NCI-H2081 (cell line): Measurements from ENCODE around the gene HOXD1.

Experiments
- DNase-seq, 2 experiments: peaks; one replicate each; lab custom pipeline; 2025; lab: John Stamatoyannopoulos, UW

Gene HOXD1

GRCh38 chr2:176152350-176153181 lies 35.9 kb upstream of the HOXD1 start:
- peak in 1 of 2 experiments; percentile 65 for DNase-seq

GRCh38 chr2:176154576-176155252 lies 33.8 kb upstream of the HOXD1 start:
- no peak for DNase-seq

DNA sequence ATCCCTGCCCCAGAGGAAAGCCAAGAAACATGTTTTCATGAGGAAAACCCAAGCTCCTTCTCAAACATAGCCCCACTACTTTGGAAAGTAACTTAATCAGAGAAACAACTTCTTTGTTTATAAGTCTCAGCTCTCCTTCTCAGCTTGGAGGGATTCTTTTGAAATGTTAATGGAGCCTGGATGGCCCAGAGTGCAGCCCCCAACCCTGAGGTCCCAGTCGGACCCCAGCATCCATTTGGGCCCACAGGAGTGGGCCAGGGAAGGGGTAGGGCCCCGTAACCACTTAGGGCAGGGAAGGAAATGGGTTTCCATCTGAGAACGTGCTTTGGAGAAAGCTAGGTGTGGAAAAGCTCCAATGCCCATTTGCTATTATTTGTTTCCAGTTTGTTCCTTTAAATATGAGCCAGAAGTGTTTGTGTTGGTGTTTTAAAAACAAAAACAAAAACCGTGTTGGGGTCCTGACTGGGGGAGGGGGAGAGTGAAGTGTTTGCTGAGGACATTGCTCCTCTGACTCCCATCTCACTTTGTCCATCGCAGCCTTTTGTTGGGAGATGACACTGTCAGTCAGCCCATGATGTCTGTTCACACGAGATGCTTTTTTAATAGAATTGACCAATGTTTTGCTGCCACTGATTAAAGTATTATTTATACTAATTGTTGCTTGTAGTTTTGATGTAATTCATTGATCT lies 33.0 kb upstream of the HOXD1 start:
- peak in 1 of 2 experiments; percentile 21 for DNase-seq

- DNase-seq: peak in 1 of 2 experiments; percentile 33
Observed at GRCh38 chr2:176156301-176156806, 32.1 kb upstream of the HOXD1 start.

- peak in 1 of 2 experiments; percentile 42 for DNase-seq
Observed at GRCh38 chr2:176156807-176157498, 31.5 kb upstream of the HOXD1 start, which contains the start of gene HOXD3. HOXD3 (plus strand) TSS chr2:176157307; CDS start chr2:176169115, 11,808 bp downstream.

DNA sequence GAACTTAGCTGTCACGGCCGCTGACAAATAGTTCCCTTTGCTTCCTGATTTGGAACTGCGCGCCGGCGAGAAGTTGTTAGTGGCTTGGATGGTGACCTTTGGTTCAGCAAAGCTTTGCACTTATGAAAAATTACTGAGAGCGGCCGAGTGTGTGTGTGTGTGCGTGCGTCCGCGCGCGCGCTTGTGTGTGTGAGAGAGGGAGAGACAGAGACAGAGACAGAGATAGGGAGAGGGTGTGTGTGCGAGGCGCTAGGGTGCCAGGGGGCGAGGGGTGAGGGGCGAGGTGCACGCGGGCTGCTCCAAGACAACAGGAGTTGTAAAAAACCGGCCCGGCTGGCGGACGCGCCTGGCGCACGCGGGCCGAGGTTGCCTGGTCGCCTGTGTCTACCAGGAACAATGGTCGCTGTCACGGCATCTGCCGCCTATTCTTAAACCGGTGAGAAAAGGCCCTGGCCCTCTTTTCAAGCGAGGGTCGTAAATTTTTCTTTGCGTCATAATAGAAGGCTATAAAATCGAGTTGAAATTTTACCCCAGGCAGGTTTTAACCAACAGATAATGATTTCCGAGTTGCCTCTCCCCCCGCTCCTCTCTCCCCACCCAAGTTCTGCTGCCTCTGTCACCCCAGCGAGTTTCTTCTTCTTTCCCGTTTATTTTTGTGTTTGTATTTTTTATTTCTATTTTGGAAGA lies 30.8 kb upstream of the HOXD1 start:
- peak; percentile 82 to 88 for DNase-seq

DNA sequence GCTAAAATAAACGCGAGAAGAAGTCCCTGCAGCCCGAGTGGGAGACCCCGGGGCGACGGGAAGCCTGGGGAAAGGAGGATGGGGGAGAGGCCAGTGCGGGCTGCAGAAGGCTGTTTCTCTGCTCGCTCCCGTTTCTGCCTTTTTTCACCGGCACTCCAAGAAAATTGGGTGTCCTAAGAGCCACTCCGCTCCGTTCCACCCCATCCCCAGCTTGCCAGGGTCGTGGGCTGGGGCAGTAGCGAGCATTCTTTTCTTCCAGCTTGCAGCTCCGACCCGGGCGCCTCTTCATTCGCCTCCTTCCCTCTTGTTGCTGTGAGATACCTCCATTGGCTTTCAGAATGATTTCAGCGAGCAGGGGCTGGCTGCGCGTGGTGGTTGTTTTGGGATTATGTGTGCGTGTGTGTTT lies 30.3 kb upstream of the HOXD1 start:
- peak; percentile 74 to 77 for DNase-seq

DNA sequence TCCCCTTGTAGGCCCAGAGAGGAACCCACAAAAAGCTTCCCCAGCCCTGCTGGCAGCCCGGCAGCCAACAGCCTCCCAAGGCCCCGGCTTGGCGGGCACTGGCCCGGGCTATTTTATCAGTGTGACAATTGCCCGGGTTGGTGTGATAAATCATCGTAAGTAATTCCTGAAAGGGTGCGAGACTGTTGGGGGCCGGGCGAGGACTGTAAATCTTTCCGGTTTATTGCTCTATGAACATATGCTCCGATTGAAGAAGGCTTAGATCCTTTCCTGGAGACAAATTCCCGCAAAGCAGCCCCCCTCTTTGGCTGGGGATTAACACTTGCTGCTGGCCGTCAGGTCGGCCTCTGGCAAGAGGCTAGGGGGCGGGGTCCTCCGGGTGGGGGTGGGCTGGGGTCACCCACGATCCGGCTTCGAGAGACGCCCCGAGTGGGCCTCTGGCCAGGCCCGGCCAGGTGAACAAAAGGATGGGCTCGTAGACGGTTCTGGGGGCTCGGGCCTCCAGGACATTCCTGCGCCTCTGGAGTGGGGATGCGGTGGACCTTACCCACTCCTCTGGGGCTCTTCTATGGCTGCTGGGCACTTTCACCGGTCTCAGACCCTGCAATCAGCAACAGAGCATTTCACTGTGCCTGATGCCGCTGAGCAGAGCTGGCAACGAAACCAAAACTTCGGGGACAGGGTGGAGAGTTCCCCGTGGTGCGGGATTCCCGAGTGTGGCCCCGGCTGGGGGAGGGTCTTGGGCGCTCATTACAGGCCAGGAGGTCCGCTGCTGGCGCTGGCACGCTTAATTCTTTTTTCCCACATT lies 29.4 kb upstream of the HOXD1 start:
- peak; percentile 38 to 67 for DNase-seq

DNA sequence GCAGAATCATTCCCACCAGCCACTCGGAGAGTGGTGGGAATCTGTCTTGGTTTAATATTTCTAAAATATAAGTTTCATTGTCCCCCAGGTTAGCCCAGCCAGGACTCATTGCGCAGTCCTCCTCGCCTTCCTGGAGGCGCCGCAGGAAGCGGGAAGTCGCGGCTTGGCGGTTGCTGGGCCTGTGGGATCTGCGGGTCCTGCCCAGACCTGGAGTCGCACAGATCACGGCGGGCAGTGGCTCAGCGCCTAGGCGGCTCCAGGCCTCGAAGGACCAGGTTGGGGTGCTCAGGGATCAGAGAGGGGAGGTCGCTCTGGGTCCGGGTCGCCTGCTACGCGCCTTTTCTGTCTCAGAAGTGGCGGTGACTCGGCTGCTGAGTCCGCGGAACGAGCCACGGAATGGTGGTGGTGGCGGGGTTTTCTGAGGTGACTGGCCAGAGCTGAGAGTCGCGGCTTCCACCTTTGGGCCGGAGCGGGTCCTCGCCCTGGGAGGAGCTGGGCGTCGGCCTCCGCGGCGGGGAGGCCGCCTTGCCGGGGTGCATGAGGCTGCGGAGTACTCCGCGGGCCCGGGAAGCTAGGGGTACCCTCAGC lies 28.7 kb upstream of the HOXD1 start:
- DNase-seq: no peak

DNA sequence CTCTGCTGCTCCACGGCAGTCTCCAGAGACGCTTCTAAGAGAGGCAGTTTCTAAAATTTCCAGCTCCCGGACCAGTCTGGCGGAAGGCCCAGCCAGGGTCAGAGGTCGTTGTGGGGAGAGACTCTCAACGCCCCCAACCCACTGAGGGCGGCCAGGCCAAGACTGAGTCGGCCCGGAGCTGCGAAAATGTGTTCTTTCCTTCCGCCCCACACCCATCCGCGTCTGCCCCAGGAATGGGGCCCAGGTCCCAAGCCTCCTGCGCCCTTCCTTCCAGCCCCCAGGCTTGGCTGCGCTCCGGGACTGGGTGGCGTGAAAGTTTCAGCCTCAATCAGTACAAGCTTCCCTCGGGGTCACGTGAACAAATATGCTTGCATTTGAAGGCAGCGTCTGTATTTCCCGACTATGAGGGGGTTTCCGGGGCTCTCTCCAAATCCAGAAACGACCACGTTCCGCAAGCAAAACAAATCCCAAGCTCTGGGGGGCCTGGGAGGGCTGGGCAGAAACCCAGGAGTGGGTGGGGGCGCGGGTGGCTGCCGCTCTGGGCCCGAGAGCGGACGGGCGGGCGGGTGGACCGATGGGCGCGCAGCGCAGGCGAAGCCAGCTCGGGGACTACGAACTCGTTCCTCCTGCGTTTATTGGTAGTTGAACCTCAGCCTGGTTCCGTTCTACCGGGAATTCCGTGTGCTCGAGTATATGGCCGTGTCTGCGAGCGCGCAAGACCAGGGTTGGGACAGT lies 28.1 kb upstream of the HOXD1 start:
- no peak for DNase-seq

GRCh38 chr2:176160986-176161824 lies 27.3 kb upstream of the HOXD1 start:
- DNase-seq: no peak

GRCh38 chr2:176161825-176162626 lies 26.4 kb upstream of the HOXD1 start:
- DNase-seq: no peak

DNA sequence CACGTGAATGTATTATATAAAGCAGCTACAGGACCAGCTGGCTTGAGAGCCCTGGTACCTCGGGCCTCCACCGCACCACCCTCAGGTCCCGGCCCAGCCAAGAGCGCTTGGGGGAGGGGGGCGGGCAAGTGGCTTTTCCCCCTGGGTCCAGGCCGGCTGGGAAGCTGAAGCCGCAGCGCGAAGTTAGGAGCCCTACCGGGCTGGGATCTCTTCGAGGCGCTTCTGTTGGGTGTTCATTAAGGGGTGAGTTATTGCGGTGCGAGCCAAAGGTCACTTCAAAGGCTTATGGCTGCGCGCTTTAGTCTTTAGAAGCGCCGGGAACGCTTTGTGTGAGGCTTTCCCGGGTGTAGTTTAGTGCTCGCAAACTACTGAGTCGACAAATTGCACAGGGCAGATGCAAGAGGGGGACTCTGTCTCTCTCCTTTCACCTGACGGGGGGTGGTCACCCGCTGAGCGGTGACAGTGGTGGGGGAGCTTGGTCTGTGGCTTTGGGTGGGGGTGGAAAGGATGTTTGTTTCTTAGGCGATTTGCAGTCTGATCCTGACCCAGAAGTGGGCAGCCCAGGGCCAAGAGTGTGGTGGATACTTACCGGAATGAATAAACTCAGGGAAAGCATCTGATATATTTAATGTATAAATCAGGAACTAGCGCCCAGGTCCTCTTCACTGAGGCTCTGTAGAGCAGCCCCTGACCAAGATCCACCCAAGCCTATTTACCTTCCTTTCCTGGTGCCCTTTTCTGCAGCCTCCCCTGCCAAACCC lies 25.4 kb upstream of the HOXD1 start:
- DNase-seq: no peak

DNA sequence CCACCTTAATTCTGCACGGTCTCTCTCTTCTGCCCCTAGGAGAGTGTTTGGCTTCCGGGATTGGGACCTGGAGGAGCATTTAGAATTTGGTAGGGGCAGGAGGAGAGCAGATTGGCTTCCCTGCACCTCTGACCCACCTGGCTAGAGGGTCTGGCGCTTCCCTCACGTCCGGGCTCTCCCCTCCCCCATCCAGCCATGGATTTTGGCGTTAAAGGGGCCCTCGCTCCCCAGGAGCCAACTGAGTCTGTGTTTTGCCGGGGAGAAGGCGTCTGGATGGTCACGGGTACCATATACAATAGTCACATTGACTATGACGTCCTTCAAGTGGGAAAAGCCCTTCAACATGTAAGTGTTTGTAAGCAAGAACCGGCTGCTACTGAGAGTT lies 24.8 kb upstream of the HOXD1 start:
- DNase-seq: no peak

GRCh38 chr2:176164201-176164600 lies 24.3 kb upstream of the HOXD1 start:
- DNase-seq: no peak

DNA sequence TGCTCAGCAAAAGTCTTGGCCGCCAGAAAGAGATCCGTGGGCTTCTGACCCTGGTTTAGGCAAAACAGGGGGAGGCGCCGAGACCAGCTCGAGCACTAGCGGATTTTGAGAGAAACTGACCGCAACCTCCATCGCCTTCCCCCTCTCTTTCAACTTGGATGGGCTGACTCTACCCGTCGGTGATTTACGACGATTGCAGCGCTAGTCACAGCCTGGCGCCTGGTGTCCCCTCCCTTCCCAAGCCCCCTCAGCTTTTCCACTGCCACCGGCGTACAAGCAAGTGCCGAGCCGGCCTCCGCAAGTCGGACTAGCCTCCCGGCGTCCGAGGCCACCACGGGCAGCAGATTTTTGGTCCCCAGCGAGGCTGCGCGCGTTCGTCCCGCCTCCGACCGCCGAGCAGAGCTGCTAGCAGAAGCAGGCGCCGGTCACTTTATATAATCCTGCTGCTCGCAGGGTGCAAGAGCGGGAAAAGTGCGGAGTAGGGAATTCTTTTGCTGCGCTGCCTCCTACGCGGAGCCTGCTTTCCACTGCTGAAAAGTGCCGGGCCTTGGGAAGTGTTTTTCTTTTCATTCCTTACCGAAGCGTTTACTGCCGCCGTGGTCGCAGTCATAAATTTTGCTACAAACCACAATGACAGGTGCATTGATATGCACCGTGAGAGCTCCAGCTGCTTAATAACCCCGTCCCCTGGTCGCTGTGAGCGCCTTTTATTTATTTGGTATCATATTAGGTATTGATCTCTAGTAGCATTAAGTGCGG lies 23.7 kb upstream of the HOXD1 start:
- DNase-seq: no peak
